WERI-Rb-1 (cell line): Measurements from ENCODE around the gene NMUR1.

Experiments used
- DNase-seq: peaks from one replicate; pipeline ENCODE4 v3.0.0-alpha.2; 2020
- H3K27ac ChIP-seq: fragments of 250-450 bp; sonication (Bioruptor Pico); 2 replicates; pipeline ENCODE4 v1.5.1; 2020; ENCODE audit warnings: mild to moderate bottlenecking, moderate library complexity
- H3K27me3 ChIP-seq: fragments of 250-450 bp; sonication (Bioruptor Pico); 2 replicates; pipeline ENCODE4 v1.5.1; 2021; ENCODE audit warnings: mild to moderate bottlenecking, low read depth, moderate library complexity; ENCODE audit not compliant: insufficient read depth, severe bottlenecking
- H3K36me3 ChIP-seq: fragments of 250-450 bp; sonication (Bioruptor Pico); 2 replicates; pipeline ENCODE4 v1.5.1; 2020; ENCODE audit warnings: mild to moderate bottlenecking, moderate library complexity
- H3K4me3 ChIP-seq: 2 replicates; pipeline ENCODE4 v1.5.1; 2011; ENCODE audit warnings: low read depth, mild to moderate bottlenecking, control low read depth, low read length
- H3K9me3 ChIP-seq: fragments of 250-450 bp; sonication (Bioruptor Pico); 2 replicates; pipeline ENCODE4 v1.5.1; 2021; ENCODE audit warnings: mild to moderate bottlenecking, moderate library complexity; ENCODE audit not compliant: severe bottlenecking
- CTCF ChIP-seq: IDR thresholded peaks from 2 replicates; pipeline ENCODE4 v1.5.1; 2011; ENCODE audit warnings: low read depth, mild to moderate bottlenecking, control low read depth, inconsistent platforms, low read length

NMUR1 gene

GRCh38 chr2:231535961-231536360 is 5.7 kb upstream of the NMUR1 start:
- H3K27ac ChIP-seq = no peak overlapping the region
- no peak for DNase-seq
- H3K4me3 ChIP-seq = no peak overlapping the region
- H3K36me3 ChIP-seq = no peaks in the 10 kb centered on the region
- H3K9me3 ChIP-seq = no peaks in the 10 kb centered on the region
- TF ChIP-seq CTCF = no peak
- no peaks in the 10 kb centered on the region for H3K27me3 ChIP-seq

- Histone ChIP-seq H3K27ac (no peak overlapping the region), H3K9me3 (no peaks in the 10 kb centered on the region), H3K4me3 (no peak overlapping the region), H3K36me3 (no peaks in the 10 kb centered on the region), H3K27me3 (no peaks in the 10 kb centered on the region)
- DNase-seq = no peak
- TF ChIP-seq CTCF = no peak
These were observed 3.5 kb upstream of the NMUR1 start for GRCh38 chr2:231533777-231534125.

GRCh38 chr2:231533086-231533776 is 3.0 kb upstream of the NMUR1 start:
- Histone ChIP-seq H3K9me3 (no peaks in the 10 kb centered on the region), H3K36me3 (no peaks in the 10 kb centered on the region), H3K4me3 (no peak overlapping the region), H3K27ac (no peak overlapping the region), H3K27me3 (no peaks in the 10 kb centered on the region)
- DNase-seq = peak; percentile 28
- no peak for TF ChIP-seq CTCF

- TF ChIP-seq CTCF = no peak
- H3K27ac ChIP-seq = no peak overlapping the region
- no peaks in the 10 kb centered on the region for H3K27me3 ChIP-seq
- H3K36me3 ChIP-seq = no peaks in the 10 kb centered on the region
- no peak for DNase-seq
- no peak overlapping the region for H3K4me3 ChIP-seq
- H3K9me3 ChIP-seq = no peaks in the 10 kb centered on the region
These were observed 2.5 kb upstream of the NMUR1 start for GRCh38 chr2:231532756-231533035.

- TF ChIP-seq CTCF = no peak
- Histone ChIP-seq H3K36me3 (no peaks in the 10 kb centered on the region), H3K27me3 (no peaks in the 10 kb centered on the region), H3K27ac (no peak overlapping the region), H3K9me3 (no peaks in the 10 kb centered on the region), H3K4me3 (no peak overlapping the region)
- DNase-seq = no peak
These were observed 1.9 kb upstream of the NMUR1 start for GRCh38 chr2:231531883-231532755.
